Nephron (organoid): ENCODE measurements around the gene EIF2AK3.

ENCODE experiments used
- H3K27ac Mint-ChIP-seq, 3 experiments: 2 replicates each; pipeline ENCODE4 v1.8.0; 2020; ENCODE audit warnings: mixed read lengths in 3 of 3, mild to moderate bottlenecking in 2 of 3, moderate library complexity in 1 of 3
- H3K27me3 Mint-ChIP-seq: 2 replicates; pipeline ENCODE4 v1.8.0; 2021; ENCODE audit warnings: low read depth, mild to moderate bottlenecking, moderate library complexity, mixed read lengths
- H3K36me3 Mint-ChIP-seq: 2 replicates; pipeline ENCODE4 v1.8.0; 2020; ENCODE audit warnings: low read depth, mixed read lengths
- H3K4me1 Mint-ChIP-seq: 2 replicates; pipeline ENCODE4 v1.8.0; 2020; ENCODE audit warnings: mixed read lengths
- H3K4me3 Mint-ChIP-seq, 3 experiments: 2 replicates each; pipeline ENCODE4 v1.8.0; 2020; ENCODE audit warnings: mild to moderate bottlenecking in 3 of 3, mixed read lengths in 3 of 3, moderate library complexity in 2 of 3
- H3K9me3 Mint-ChIP-seq: 2 replicates; pipeline ENCODE4 v1.8.0; 2020; ENCODE audit warnings: mixed read lengths
- CTCF ChIP-seq, 3 experiments: fragments of 200-600 bp; sonication (generic); IDR thresholded peaks; one replicate each; pipeline ENCODE4 v1.5.0; 2021; ENCODE audit warnings: antibody characterized with exemption in 3 of 3; ENCODE audit not compliant: unreplicated experiment in 3 of 3

EIF2AK3 gene

GRCh38 chr2:88667219-88667618 is 40.0 kb upstream of the EIF2AK3 start:
- no peak for TF ChIP-seq CTCF (IDR thresholded peaks at IDR 0.05; ENCODE audit: unreplicated experiment in 3 of 3)
- H3K4me3 Mint-ChIP-seq, result no peak overlapping the region
- no peaks in the 10 kb centered on the region for H3K36me3 Mint-ChIP-seq
- H3K27ac Mint-ChIP-seq, result no peak overlapping the region
- no peaks in the 10 kb centered on the region for H3K9me3 Mint-ChIP-seq
- no peaks in the 10 kb centered on the region for H3K4me1 Mint-ChIP-seq
- H3K27me3 Mint-ChIP-seq, result no peaks in the 10 kb centered on the region

- Mint-ChIP-seq H3K4me3 (no peak overlapping the region), H3K9me3 (no peaks in the 10 kb centered on the region), H3K4me1 (no peaks in the 10 kb centered on the region), H3K27me3 (no peaks in the 10 kb centered on the region), H3K36me3 (no peaks in the 10 kb centered on the region), H3K27ac (no peak overlapping the region)
- no peak for TF ChIP-seq CTCF (IDR thresholded peaks at IDR 0.05; ENCODE audit: unreplicated experiment in 3 of 3)
These were observed 39.3 kb upstream of the EIF2AK3 start for GRCh38 chr2:88666576-88666975.

- Mint-ChIP-seq H3K9me3 (no peaks in the 10 kb centered on the region), H3K36me3 (no peaks in the 10 kb centered on the region), H3K27me3 (no peaks in the 10 kb centered on the region), H3K4me3 (no peak overlapping the region), H3K27ac (no peak overlapping the region), H3K4me1 (peaks cover 6% of the 10 kb centered on the region)
- TF ChIP-seq CTCF (IDR thresholded peaks at IDR 0.05; ENCODE audit: unreplicated experiment in 3 of 3), result no peak
These were observed 33.4 kb upstream of the EIF2AK3 start for GRCh38 chr2:88660622-88661021.

GRCh38 chr2:88659538-88659915 is 32.3 kb upstream of the EIF2AK3 start:
- no peak for TF ChIP-seq CTCF (IDR thresholded peaks at IDR 0.05; ENCODE audit: unreplicated experiment in 3 of 3)
- H3K36me3 Mint-ChIP-seq, result no peaks in the 10 kb centered on the region
- peak overlapping the region; percentile 12 to 64 (median 44) for H3K27ac Mint-ChIP-seq

GRCh38 chr2:88658881-88659537 is 31.7 kb upstream of the EIF2AK3 start:
- H3K27ac Mint-ChIP-seq, result peak overlapping the region; percentile 12 to 64 (median 44)
- TF ChIP-seq CTCF (IDR thresholded peaks at IDR 0.05; ENCODE audit: unreplicated experiment in 3 of 3), result no peak
- no peaks in the 10 kb centered on the region for H3K36me3 Mint-ChIP-seq
- no peak overlapping the region for H3K4me3 Mint-ChIP-seq
- peaks cover 6% of the 10 kb centered on the region for H3K4me1 Mint-ChIP-seq
- no peaks in the 10 kb centered on the region for H3K9me3 Mint-ChIP-seq
- H3K27me3 Mint-ChIP-seq, result no peaks in the 10 kb centered on the region

More at GRCh38 chr2:88659538-88659915, 32.3 kb upstream of the EIF2AK3 start:
- Mint-ChIP-seq H3K27me3 (no peaks in the 10 kb centered on the region), H3K4me1 (peaks cover 6% of the 10 kb centered on the region), H3K9me3 (no peaks in the 10 kb centered on the region), H3K4me3 (no peak overlapping the region)

GRCh38 chr2:88658326-88658725 is 31.1 kb upstream of the EIF2AK3 start:
- Mint-ChIP-seq H3K27ac (no peak overlapping the region), H3K4me1 (peaks cover 6% of the 10 kb centered on the region)

More at GRCh38 chr2:88658326-88658725, 31.1 kb upstream of the EIF2AK3 start:
- Mint-ChIP-seq H3K36me3 (no peaks in the 10 kb centered on the region), H3K27me3 (no peaks in the 10 kb centered on the region), H3K9me3 (no peaks in the 10 kb centered on the region), H3K4me3 (no peak overlapping the region)
- TF ChIP-seq CTCF (IDR thresholded peaks at IDR 0.05; ENCODE audit: unreplicated experiment in 3 of 3), result no peak
